Measurements from ENCODE around the gene WDR91. TPM values are rescaled to one million over a fixed set of nuclear protein-coding genes. Genes with fewer than 3 reads are reported as not detected.

The WDR91 gene
- total and polyA plus RNA-seq, 4 donors = 5.8 to 19.0 (median 9.2) TPM

DNA sequence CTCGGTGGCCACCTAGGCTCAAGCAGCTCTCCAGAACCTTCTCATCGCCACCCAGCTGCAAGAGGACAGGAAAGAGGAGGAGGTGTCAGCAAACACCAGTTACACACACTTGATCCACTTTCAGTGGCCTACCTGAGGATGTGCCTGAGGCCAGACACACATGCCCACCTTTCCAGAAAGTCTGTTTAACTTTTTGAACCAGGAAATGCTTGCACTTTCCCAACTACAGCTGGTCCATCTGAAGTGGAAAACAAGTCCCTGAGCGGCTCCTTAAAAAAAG is 25.1 kb downstream of the WDR91 start:
- Histone ChIP-seq H3K9me3 (ENCODE audit: control insufficient read depth in 4 of 4, low read length in 3 of 4) (peaks cover 0 to 2% (median 0%) of the 10 kb centered on the region in 4 donors), H3K4me3 (ENCODE audit: low read depth in 1 of 3, low read length in 3 of 3) (no peak overlapping the region), H3K27ac (ENCODE audit: low read depth in 1 of 2, low read length in 2 of 2) (no peak overlapping the region), H3K9ac (ENCODE audit: low read depth in 1 of 2, low read length in 2 of 2) (no peak overlapping the region), H3K4me1 (ENCODE audit: control insufficient read depth in 4 of 4, insufficient read depth in 4 of 4, low read length in 3 of 4) (peaks cover 0 to 8% (median 7%) of the 10 kb centered on the region in 4 donors), H3K27me3 (ENCODE audit: control insufficient read depth in 4 of 4, insufficient read depth in 4 of 4, low read length in 3 of 4) (no peaks in the 10 kb centered on the region), H3K36me3 (ENCODE audit: control insufficient read depth in 4 of 4, insufficient read depth in 3 of 4, low read depth in 1 of 4, low read length in 3 of 4) (peaks cover 18 to 63% (median 34%) of the 10 kb centered on the region in 4 donors)
- DNase-seq (ENCODE audit: low spot score) = no peak
- whole genome bisulfite sequencing = 97% methylated on average over 3 of the region's 3 CpGs
- TF ChIP-seq TAF1 (conservative IDR thresholded peaks at IDR 0.05) (no peak), CTCF (IDR thresholded peaks at IDR 0.05; ENCODE audit: low read depth, low read length, missing input control) (no peak), SP1 (IDR thresholded peaks at IDR 0.05) (no peak)

- Histone ChIP-seq H3K9ac (ENCODE audit: low read depth in 1 of 2, low read length in 2 of 2) (no peak overlapping the region), H3K36me3 (ENCODE audit: control insufficient read depth in 4 of 4, insufficient read depth in 3 of 4, low read depth in 1 of 4, low read length in 3 of 4) (peaks cover 18 to 69% (median 34%) of the 10 kb centered on the region in 4 donors), H3K27me3 (ENCODE audit: control insufficient read depth in 4 of 4, insufficient read depth in 4 of 4, low read length in 3 of 4) (no peaks in the 10 kb centered on the region), H3K9me3 (ENCODE audit: control insufficient read depth in 4 of 4, low read length in 3 of 4) (peaks cover 0 to 5% (median 1%) of the 10 kb centered on the region in 4 donors), H3K4me1 (ENCODE audit: control insufficient read depth in 4 of 4, insufficient read depth in 4 of 4, low read length in 3 of 4) (peaks cover 0 to 8% (median 7%) of the 10 kb centered on the region in 4 donors), H3K27ac (ENCODE audit: low read depth in 1 of 2, low read length in 2 of 2) (no peak overlapping the region), H3K4me3 (ENCODE audit: low read depth in 1 of 3, low read length in 3 of 3) (no peak overlapping the region)
- TF ChIP-seq SP1 (IDR thresholded peaks at IDR 0.05) = no peak
- TF ChIP-seq REST (IDR thresholded peaks at IDR 0.05) = no peak
- no peak for TF ChIP-seq TAF1 (conservative IDR thresholded peaks at IDR 0.05)
- TF ChIP-seq HNF4G (IDR thresholded peaks at IDR 0.05) = no peak
- no peak for TF ChIP-seq NR2F2 (IDR thresholded peaks at IDR 0.05)
- no peak for TF ChIP-seq JUND (IDR thresholded peaks at IDR 0.05)
- TF ChIP-seq YY1 (IDR thresholded peaks at IDR 0.05) = no peak
- no peak for TF ChIP-seq CTCF (IDR thresholded peaks at IDR 0.05; ENCODE audit: low read depth, low read length, missing input control)
- TF ChIP-seq EGR1 (IDR thresholded peaks at IDR 0.05; ENCODE audit: low read depth in 2 of 2) = no peak
- TF ChIP-seq ATF3 (IDR thresholded peaks at IDR 0.05) = no peak
- no peak for TF ChIP-seq HNF4A (conservative IDR thresholded peaks at IDR 0.05)
- no peak for TF ChIP-seq FOXA2 (IDR thresholded peaks at IDR 0.05)
- no peak for TF ChIP-seq GABPA (IDR thresholded peaks at IDR 0.05 in 1 of 2, conservative IDR thresholded peaks at IDR 0.05 in 1 of 2)
- no peak for TF ChIP-seq FOXA1 (IDR thresholded peaks at IDR 0.05)
- no peak for TF ChIP-seq ZBTB33 (IDR thresholded peaks at IDR 0.05)
- TF ChIP-seq RAD21 (IDR thresholded peaks at IDR 0.05) = no peak
- no peak for TF ChIP-seq MAX (IDR thresholded peaks at IDR 0.05)
- TF ChIP-seq RXRA (IDR thresholded peaks at IDR 0.05) = no peak
- WGBS = 93% methylated on average over 7 of the region's 7 CpGs
- no peak for DNase-seq (ENCODE audit: low spot score)
Observed at GRCh38 chr7:135185471-135186260, 25.7 kb downstream of the WDR91 start.

Data from liver (tissue), 9 donors.